HCT116 (cell line): ENCODE results near the gene AGAP1. TPM values are rescaled to one million over a fixed set of nuclear protein-coding genes. Genes with fewer than 3 reads are reported as not detected.

ENCODE experiments used
- ATAC-seq: fragments of 200-7000 bp; cut with Tn5 transposase; 2 replicates; pipeline ENCODE4 v1.9.1; 2020; ENCODE audit warnings: mild to moderate bottlenecking, moderate library complexity
- BruUV-seq: library from RNA; stranded (reverse); fragments of 400-500 nt; replicated peaks from 2 replicates; lab custom pipeline; 2021; lab: Mats Ljungman, UMichigan
- CTCF ChIA-PET: fragments of 300-600 bp; sonication (Branson Sonifier 250); formaldehyde crosslinking; loops from one replicate; lab custom pipeline; 2021; ENCODE audit warnings: antibody characterized with exemption; lab: Charles Lee
- POLR2A ChIA-PET: fragments of 300-600, 350-600 bp; sonication (Branson Sonifier 250); formaldehyde crosslinking; loops from one replicate; lab custom pipeline; 2021; ENCODE audit warnings: antibody characterized with exemption; lab: Charles Lee
- RAD21 ChIA-PET, 2 experiments: fragments of 300-600 bp; sonication (Branson Sonifier 250); formaldehyde crosslinking; loops; one replicate each; lab custom pipeline; 2023; ENCODE audit warnings: low total read pairs in 2 of 2; ENCODE audit not compliant: uncharacterized antibody in 2 of 2, unreplicated experiment in 2 of 2, low non-redundant PET in 1 of 2; lab: Charles Lee
- DNase-seq: peaks from one replicate; pipeline ENCODE4 v3.0.0-alpha.2; 2010; ENCODE audit warnings: low read depth, low spot score
- H2AFZ ChIP-seq: fragments of 200-600 bp; shearing (Covaris generic), sonication (generic); 2 replicates; pipeline ENCODE4 v1.6.1; 2017; ENCODE audit warnings: low read depth, mixed run types, mixed read lengths, antibody characterized with exemption, low read length; ENCODE audit not compliant: poor library complexity, severe bottlenecking
- H3K27ac ChIP-seq: 2 replicates; pipeline ENCODE4 v1.5.1; 2012; ENCODE audit warnings: low read depth, low read length
- H3K27me3 ChIP-seq: fragments of 200-600 bp; sonication (generic); 2 replicates; pipeline ENCODE4 v1.6.1; 2016; ENCODE audit warnings: mixed run types, low read length, mixed read lengths; ENCODE audit not compliant: insufficient read depth
- H3K36me3 ChIP-seq, 2 experiments: fragments of 200-500 bp in 1 of 2; fragments of 200-600 bp in 1 of 2; sonication (Bioruptor generic) in 1 of 2; sonication (generic) in 1 of 2; 2 replicates each; pipeline versions ENCODE4 v1.5.1 to v1.6.1; 2014 to 2016; ENCODE audit warnings: low read length in 2 of 2, inconsistent platforms in 1 of 2, mixed read lengths in 1 of 2, mixed run types in 1 of 2; ENCODE audit not compliant: insufficient read depth in 2 of 2, control insufficient read depth in 1 of 2
- H3K4me1 ChIP-seq, 2 experiments: fragments of 200-600 bp in 1 of 2; sonication (generic) in 1 of 2; 2 replicates each; pipeline versions ENCODE4 v1.5.1 to v1.6.1; 2012 to 2017; ENCODE audit warnings: low read length in 2 of 2, inconsistent platforms in 1 of 2, mild to moderate bottlenecking in 1 of 2, mixed read lengths in 1 of 2, mixed run types in 1 of 2, moderate library complexity in 1 of 2; ENCODE audit not compliant: insufficient read depth in 2 of 2, control insufficient read depth in 1 of 2
- H3K4me2 ChIP-seq: fragments of 200-600 bp; sonication (generic); 2 replicates; pipeline ENCODE4 v1.6.1; 2017; ENCODE audit warnings: mixed run types, low read length, mixed read lengths
- H3K4me3 ChIP-seq, 2 experiments: fragments of 200-600 bp in 1 of 2; sonication (generic) in 1 of 2; replicated peaks in 1 of 2; 2 replicates each; pipeline ENCODE4 v1.5.1; 2011 to 2016; ENCODE audit warnings: low read length in 2 of 2, control low read depth in 1 of 2, low read depth in 1 of 2, mild to moderate bottlenecking in 1 of 2, mixed read lengths in 1 of 2, mixed run types in 1 of 2
- H3K79me2 ChIP-seq: fragments of 200-600 bp; sonication (generic); 2 replicates; pipeline ENCODE4 v1.6.1; 2017; ENCODE audit warnings: mild to moderate bottlenecking, mixed run types, low read length, moderate library complexity, mixed read lengths; ENCODE audit not compliant: insufficient read depth
- H3K9ac ChIP-seq: fragments of 200-600 bp; sonication (generic); 2 replicates; pipeline ENCODE4 v1.6.1; 2016; ENCODE audit warnings: low read length, mixed read lengths
- H3K9me2 ChIP-seq: fragments of 200-600 bp; sonication (generic), shearing (Covaris generic); 2 replicates; pipeline ENCODE4 v1.6.1; 2017; ENCODE audit warnings: mixed run types, mild to moderate bottlenecking, moderate library complexity; ENCODE audit not compliant: insufficient read depth
- H3K9me3 ChIP-seq, 2 experiments: fragments of 200-500 bp in 1 of 2; fragments of 200-600 bp in 1 of 2; sonication (Bioruptor generic) in 1 of 2; sonication (generic) in 1 of 2; 2 replicates each; pipeline ENCODE4 v1.6.1; 2014 to 2017; ENCODE audit warnings: low read length in 2 of 2, mixed read lengths in 2 of 2, inconsistent platforms in 1 of 2, low read depth in 1 of 2, mild to moderate bottlenecking in 1 of 2, mixed run types in 1 of 2, moderate library complexity in 1 of 2; ENCODE audit not compliant: control insufficient read depth in 1 of 2, insufficient read depth in 1 of 2
- H4K20me1 ChIP-seq: fragments of 200-600 bp; sonication (generic), shearing (Covaris generic); 2 replicates; pipeline ENCODE4 v1.6.1; 2017; ENCODE audit warnings: mixed run types, mild to moderate bottlenecking, moderate library complexity; ENCODE audit not compliant: insufficient read depth
- CBX3 ChIP-seq: IDR thresholded peaks from 2 replicates; pipeline ENCODE4 v1.6.1; 2012; ENCODE audit warnings: low read depth
- CEBPB ChIP-seq: IDR thresholded peaks from 2 replicates; pipeline ENCODE4 v1.6.1; 2012; ENCODE audit warnings: low read depth
- EGR1 ChIP-seq: IDR thresholded peaks from 2 replicates; pipeline ENCODE4 v1.6.1; 2012; ENCODE audit warnings: low read depth
- ELF1 ChIP-seq: IDR thresholded peaks from 2 replicates; pipeline ENCODE4 v1.6.1; 2012; ENCODE audit warnings: low read depth, borderline replicate concordance
- EZH2 ChIP-seq: fragments of 200-600 bp; sonication (generic); IDR thresholded peaks from 2 replicates; pipeline ENCODE4 v1.6.1; 2017; ENCODE audit warnings: antibody characterized with exemption, mixed run types
- EZH2phosphoT487 ChIP-seq: fragments of 200-600 bp; IDR thresholded peaks from 2 replicates; pipeline ENCODE4 v1.6.1; 2018; ENCODE audit warnings: antibody characterized with exemption, borderline replicate concordance
- FOSL1 ChIP-seq: IDR thresholded peaks from 2 replicates; pipeline ENCODE4 v1.6.1; 2012; ENCODE audit warnings: low read depth
- JUND ChIP-seq: IDR thresholded peaks from 2 replicates; pipeline ENCODE4 v1.6.1; 2012
- POLR2A ChIP-seq: IDR thresholded peaks from 2 replicates; pipeline ENCODE4 v1.7.0; 2011; ENCODE audit warnings: borderline replicate concordance; ENCODE audit not compliant: insufficient read depth, insufficient read length; ENCODE audit errors: extremely low read depth
- RAD21 ChIP-seq: IDR thresholded peaks from 2 replicates; pipeline ENCODE4 v1.6.1; 2012; ENCODE audit warnings: low read depth, mild to moderate bottlenecking
- SIN3A ChIP-seq: IDR thresholded peaks from 2 replicates; pipeline ENCODE4 v1.6.1; 2012; ENCODE audit warnings: low read depth
- SP1 ChIP-seq: IDR thresholded peaks from 2 replicates; pipeline ENCODE4 v1.6.1; 2012; ENCODE audit warnings: low read depth
- SRF ChIP-seq: IDR thresholded peaks from 2 replicates; pipeline ENCODE4 v1.6.1; 2012; ENCODE audit warnings: low read depth
- TCF7L2 ChIP-seq: IDR thresholded peaks from 2 replicates; pipeline ENCODE4 v1.7.0; 2011; ENCODE audit warnings: borderline replicate concordance, inconsistent platforms; ENCODE audit not compliant: insufficient read depth, insufficient read length; ENCODE audit errors: extremely low read depth
- YY1 ChIP-seq: IDR thresholded peaks from 2 replicates; pipeline ENCODE4 v1.6.1; 2011; ENCODE audit warnings: low read length, low read depth, moderate library complexity, mild to moderate bottlenecking; ENCODE audit not compliant: insufficient replicate concordance; ENCODE audit errors: extremely low read depth
- ZFX ChIP-seq: fragments of 450-650 bp; IDR thresholded peaks from 2 replicates; pipeline ENCODE4 v1.6.1; 2017
- ZNF274 ChIP-seq: fragments of 200-500 bp; sonication (Bioruptor generic); IDR thresholded peaks from 2 replicates; pipeline ENCODE4 v1.6.1; 2014; ENCODE audit warnings: mild to moderate bottlenecking, low read depth, low read length, inconsistent platforms
- intact Hi-C: fragments of 100-400 bp; cut with micrococcal nuclease; formaldehyde crosslinking; loops from 2 replicates; pipeline ENCODE4 v1.10.0; 2022
- total RNA-seq: library from RNA; stranded (reverse); gene quantifications from one replicate; pipeline ENCODE4 v1.2.1, GENCODE V29; 2021; ENCODE audit not compliant: unreplicated experiment
- TF ChIP-seq, protein P1 (sequence below): IDR thresholded peaks from 2 replicates; pipeline ENCODE4 v1.6.1; 2012; ENCODE audit warnings: low read depth
- TF ChIP-seq, protein P2 (sequence below): IDR thresholded peaks from 2 replicates; pipeline ENCODE4 v1.6.1; 2012
- TF ChIP-seq, protein P3 (sequence below): IDR thresholded peaks from 2 replicates; pipeline ENCODE4 v1.6.1; 2011; ENCODE audit warnings: mild to moderate bottlenecking, low read length, moderate library complexity; ENCODE audit not compliant: insufficient replicate concordance; ENCODE audit errors: extremely low read depth

AGAP1 gene
- total RNA-seq, 1 experiment from 2014 or later: 43.8 TPM

DNA sequence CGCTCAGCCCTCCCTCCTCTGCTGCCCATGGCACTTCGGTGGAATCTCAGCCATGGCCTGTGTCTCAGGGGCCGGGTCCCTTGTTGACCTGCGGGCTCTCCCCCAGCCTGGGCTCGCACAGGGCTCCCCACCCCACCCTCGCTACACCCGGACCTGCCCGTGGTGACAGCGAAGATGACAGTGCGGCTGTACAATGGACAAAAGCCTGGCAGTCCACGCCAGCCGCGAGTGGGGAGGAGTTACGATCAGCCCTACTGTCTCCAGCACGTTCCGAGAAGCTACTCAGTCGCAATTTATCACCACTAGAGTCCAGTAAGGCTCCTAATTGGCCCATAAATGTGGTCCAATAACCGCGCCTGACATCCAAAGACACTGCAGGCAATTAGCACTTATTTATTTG lies 642.7 kb downstream of the AGAP1 start:
- ChIA-PET POLR2A (no interaction called here), CTCF (no interaction called here), RAD21 (no interaction called here)
- Histone ChIP-seq H3K27me3 (no peaks in the 10 kb centered on the region), H3K9me3 (no peaks in the 10 kb centered on the region), H3K36me3 (no peaks in the 10 kb centered on the region)
- no peak for ATAC-seq
- TF ChIP-seq, protein P1, sequence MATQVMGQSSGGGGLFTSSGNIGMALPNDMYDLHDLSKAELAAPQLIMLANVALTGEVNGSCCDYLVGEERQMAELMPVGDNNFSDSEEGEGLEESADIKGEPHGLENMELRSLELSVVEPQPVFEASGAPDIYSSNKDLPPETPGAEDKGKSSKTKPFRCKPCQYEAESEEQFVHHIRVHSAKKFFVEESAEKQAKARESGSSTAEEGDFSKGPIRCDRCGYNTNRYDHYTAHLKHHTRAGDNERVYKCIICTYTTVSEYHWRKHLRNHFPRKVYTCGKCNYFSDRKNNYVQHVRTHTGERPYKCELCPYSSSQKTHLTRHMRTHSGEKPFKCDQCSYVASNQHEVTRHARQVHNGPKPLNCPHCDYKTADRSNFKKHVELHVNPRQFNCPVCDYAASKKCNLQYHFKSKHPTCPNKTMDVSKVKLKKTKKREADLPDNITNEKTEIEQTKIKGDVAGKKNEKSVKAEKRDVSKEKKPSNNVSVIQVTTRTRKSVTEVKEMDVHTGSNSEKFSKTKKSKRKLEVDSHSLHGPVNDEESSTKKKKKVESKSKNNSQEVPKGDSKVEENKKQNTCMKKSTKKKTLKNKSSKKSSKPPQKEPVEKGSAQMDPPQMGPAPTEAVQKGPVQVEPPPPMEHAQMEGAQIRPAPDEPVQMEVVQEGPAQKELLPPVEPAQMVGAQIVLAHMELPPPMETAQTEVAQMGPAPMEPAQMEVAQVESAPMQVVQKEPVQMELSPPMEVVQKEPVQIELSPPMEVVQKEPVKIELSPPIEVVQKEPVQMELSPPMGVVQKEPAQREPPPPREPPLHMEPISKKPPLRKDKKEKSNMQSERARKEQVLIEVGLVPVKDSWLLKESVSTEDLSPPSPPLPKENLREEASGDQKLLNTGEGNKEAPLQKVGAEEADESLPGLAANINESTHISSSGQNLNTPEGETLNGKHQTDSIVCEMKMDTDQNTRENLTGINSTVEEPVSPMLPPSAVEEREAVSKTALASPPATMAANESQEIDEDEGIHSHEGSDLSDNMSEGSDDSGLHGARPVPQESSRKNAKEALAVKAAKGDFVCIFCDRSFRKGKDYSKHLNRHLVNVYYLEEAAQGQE: no peak
- TF ChIP-seq, protein P2, sequence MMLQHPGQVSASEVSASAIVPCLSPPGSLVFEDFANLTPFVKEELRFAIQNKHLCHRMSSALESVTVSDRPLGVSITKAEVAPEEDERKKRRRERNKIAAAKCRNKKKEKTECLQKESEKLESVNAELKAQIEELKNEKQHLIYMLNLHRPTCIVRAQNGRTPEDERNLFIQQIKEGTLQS: no peak
- TF ChIP-seq, protein P3, sequence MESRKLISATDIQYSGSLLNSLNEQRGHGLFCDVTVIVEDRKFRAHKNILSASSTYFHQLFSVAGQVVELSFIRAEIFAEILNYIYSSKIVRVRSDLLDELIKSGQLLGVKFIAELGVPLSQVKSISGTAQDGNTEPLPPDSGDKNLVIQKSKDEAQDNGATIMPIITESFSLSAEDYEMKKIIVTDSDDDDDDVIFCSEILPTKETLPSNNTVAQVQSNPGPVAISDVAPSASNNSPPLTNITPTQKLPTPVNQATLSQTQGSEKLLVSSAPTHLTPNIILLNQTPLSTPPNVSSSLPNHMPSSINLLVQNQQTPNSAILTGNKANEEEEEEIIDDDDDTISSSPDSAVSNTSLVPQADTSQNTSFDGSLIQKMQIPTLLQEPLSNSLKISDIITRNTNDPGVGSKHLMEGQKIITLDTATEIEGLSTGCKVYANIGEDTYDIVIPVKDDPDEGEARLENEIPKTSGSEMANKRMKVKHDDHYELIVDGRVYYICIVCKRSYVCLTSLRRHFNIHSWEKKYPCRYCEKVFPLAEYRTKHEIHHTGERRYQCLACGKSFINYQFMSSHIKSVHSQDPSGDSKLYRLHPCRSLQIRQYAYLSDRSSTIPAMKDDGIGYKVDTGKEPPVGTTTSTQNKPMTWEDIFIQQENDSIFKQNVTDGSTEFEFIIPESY: no peak
- TF ChIP-seq EGR1 (no peak), RAD21 (no peak), TCF7L2 (no peak), SRF (no peak), EZH2phosphoT487 (no peak), ZFX (no peak), FOSL1 (no peak), ZNF274 (no peak), SP1 (no peak), POLR2A (no peak), JUND (no peak), CEBPB (no peak), YY1 (no peak), CBX3 (no peak), ELF1 (no peak), SIN3A (no peak), EZH2 (no peak)
- TF ChIP-seq, all 23 proteins: peak for 0
- Histone ChIP-seq H3K79me2 (no peaks in the 10 kb centered on the region), H2AFZ (no peak overlapping the region), H3K27ac (no peak overlapping the region), H3K4me2 (no peak overlapping the region), H4K20me1 (no peaks in the 10 kb centered on the region), H3K9me2 (no peaks in the 10 kb centered on the region), H3K4me1 (no peaks in the 10 kb centered on the region), H3K9ac (no peak overlapping the region), H3K4me3 (no peak overlapping the region)
- intact Hi-C loops: no loop called here
- BruUV-seq: no TSS peak
- DNase-seq: no peak
